Activated CD4-positive, alpha-beta T cell treated with anti-CD3 and anti-CD28 coated beads for 4 hours (primary cell): ENCODE results near the gene CAMTA1.

Experiments
- DNase-seq, 2 donors: peaks; one replicate each; pipeline ENCODE4 v3.0.0-alpha.2; 2020

CAMTA1 gene

GRCh38 chr1:7335224-7335879, 550.1 kb downstream of the CAMTA1 start:
- DNase-seq = no peak

- DNase-seq = no peak
Observed at GRCh38 chr1:7338439-7338838, 553.2 kb downstream of the CAMTA1 start.

- DNase-seq = no peak
Observed at GRCh38 chr1:7339014-7339413, 553.8 kb downstream of the CAMTA1 start.

GRCh38 chr1:7339953-7340352, 554.7 kb downstream of the CAMTA1 start:
- no peak for DNase-seq

- DNase-seq = no peak
Observed at GRCh38 chr1:7341145-7341905, 556.1 kb downstream of the CAMTA1 start.

- no peak for DNase-seq
Observed at GRCh38 chr1:7343882-7344281, 558.6 kb downstream of the CAMTA1 start.

GRCh38 chr1:7344299-7344698, 559.0 kb downstream of the CAMTA1 start:
- no peak for DNase-seq

- DNase-seq = no peak
Observed at GRCh38 chr1:7345516-7345915, 560.3 kb downstream of the CAMTA1 start.

GRCh38 chr1:7346070-7346596, 560.9 kb downstream of the CAMTA1 start:
- DNase-seq = no peak

GRCh38 chr1:7346600-7347570, 561.6 kb downstream of the CAMTA1 start:
- DNase-seq = no peak

- no peak for DNase-seq
Observed at GRCh38 chr1:7348073-7348472, 562.8 kb downstream of the CAMTA1 start.

GRCh38 chr1:7348580-7348979, 563.3 kb downstream of the CAMTA1 start:
- DNase-seq = no peak

GRCh38 chr1:7350804-7351203, 565.5 kb downstream of the CAMTA1 start:
- DNase-seq = no peak

GRCh38 chr1:7351649-7352048, 566.4 kb downstream of the CAMTA1 start:
- no peak for DNase-seq

GRCh38 chr1:7352364-7352763, 567.1 kb downstream of the CAMTA1 start:
- no peak for DNase-seq

- DNase-seq = no peak
Observed at GRCh38 chr1:7352974-7353373, 567.7 kb downstream of the CAMTA1 start.

- no peak for DNase-seq
Observed at GRCh38 chr1:7355646-7356045, 570.4 kb downstream of the CAMTA1 start.

- no peak for DNase-seq
Observed at GRCh38 chr1:7356079-7356478, 570.8 kb downstream of the CAMTA1 start.

- DNase-seq = no peak
Observed at GRCh38 chr1:7358425-7358824, 573.2 kb downstream of the CAMTA1 start.

- no peak for DNase-seq
Observed at GRCh38 chr1:7360526-7360925, 575.3 kb downstream of the CAMTA1 start.

GRCh38 chr1:7362947-7363346, 577.7 kb downstream of the CAMTA1 start:
- no peak for DNase-seq

- DNase-seq = no peak
Observed at GRCh38 chr1:7363450-7363849, 578.2 kb downstream of the CAMTA1 start.

GRCh38 chr1:7365706-7366105, 580.5 kb downstream of the CAMTA1 start:
- DNase-seq = no peak
